ENCODE measurements around the gene APH1B. TPM values are rescaled to one million over a fixed set of nuclear protein-coding genes. Genes with fewer than 3 reads are reported as not detected.

Gene APH1B
- total and polyA plus RNA-seq, 2 of the 4 experiments (the other 2 are of a cell fraction), result 7.0 to 7.7 TPM

- no peaks in the 10 kb centered on the region for H3K27me3 ChIP-seq (ENCODE audit: control insufficient read depth, insufficient read depth, low read length)
- no peak overlapping the region for H2BK5ac ChIP-seq (ENCODE audit: low read depth, low read length, poor library complexity, severe bottlenecking)
- H2AFZ ChIP-seq (replicated peaks; ENCODE audit: low read length, poor library complexity), result no peak overlapping the region
- H3K4me1 ChIP-seq (ENCODE audit: control insufficient read depth, insufficient read depth, low read length), result peaks cover 5% of the 10 kb centered on the region
- no peak overlapping the region for H2AK5ac ChIP-seq (ENCODE audit: low read depth, low read length)
- no peak overlapping the region for H4K8ac ChIP-seq (ENCODE audit: low read depth in 2 of 2, low read length in 2 of 2)
- H3K36me3 ChIP-seq (ENCODE audit: control insufficient read depth, insufficient read depth, low read length), result no peaks in the 10 kb centered on the region
- CTCF ChIA-PET, result no interaction called here
- no peak overlapping the region for H3K27ac ChIP-seq (ENCODE audit: insufficient read depth, low read length)
- no peak overlapping the region for H3K56ac ChIP-seq (ENCODE audit: extremely low read depth, insufficient read depth, low read length)
- no peak overlapping the region for H4K91ac ChIP-seq (ENCODE audit: insufficient read depth, low read depth, low read length)
- DNase-seq (no peak), ATAC-seq (ENCODE audit: low read depth) (no peak)
- H3K4me3 ChIP-seq (ENCODE audit: insufficient read depth, low read depth, low read length), result no peak overlapping the region
- WGBS, 2 experiments (ENCODE audit: extremely low coverage in 2 of 2, insufficient read length in 1 of 2), result 100% methylated on average over 2 of the region's 7 CpGs; no CpG with 5 or more reads in 1 of the 2 experiments
- no peak overlapping the region for H3K4me2 ChIP-seq (ENCODE audit: low read depth, low read length)
- H3K9ac ChIP-seq (ENCODE audit: low read depth, low read length), result no peak overlapping the region
- TF ChIP-seq CEBPB (IDR thresholded peaks at IDR 0.05; ENCODE audit: low read depth, low read length), result no peak
- TF ChIP-seq RCOR1 (IDR thresholded peaks at IDR 0.05; ENCODE audit: insufficient replicate concordance, low read length), result no peak
- intact Hi-C loops (cut with micrococcal nuclease), result no loop called here
- no peak overlapping the region for H2BK20ac ChIP-seq (ENCODE audit: low read depth, low read length)
- no peak overlapping the region for H3K4ac ChIP-seq (ENCODE audit: low read depth, low read length)
- no peaks in the 10 kb centered on the region for H3K79me1 ChIP-seq (ENCODE audit: low read depth in 1 of 2, low read length in 2 of 2)
- no peak overlapping the region for H3K23ac ChIP-seq (ENCODE audit: low read depth, low read length)
- dilution Hi-C loops (cut with HindIII; ENCODE audit: low sequenced_read_pairs, unreplicated experiment), result no loop called here
- no peak overlapping the region for H3K18ac ChIP-seq (ENCODE audit: low read depth, low read length)
- no peak overlapping the region for H4K5ac ChIP-seq (ENCODE audit: low read depth, low read length)
- H3K9me1 ChIP-seq (ENCODE audit: insufficient read depth, low read length), result no peaks in the 10 kb centered on the region
- in situ Hi-C loops (cut with MboI; ENCODE audit: low sequenced_read_pairs), result no loop called here
- no peak overlapping the region for H2BK120ac ChIP-seq (ENCODE audit: low read depth, low read length)
- BruUV-seq (replicated peaks), result no TSS peak
- no peaks in the 10 kb centered on the region for H4K20me1 ChIP-seq (ENCODE audit: insufficient read depth, low read length)
- H3K9me3 ChIP-seq (ENCODE audit: control insufficient read depth, insufficient read depth, low read length), result no peaks in the 10 kb centered on the region
- POLR2A ChIA-PET (ENCODE audit: unreplicated experiment), result no interaction called here
- H2BK15ac ChIP-seq (ENCODE audit: low read depth, low read length), result no peak overlapping the region
- H2AK9ac ChIP-seq (replicated peaks; ENCODE audit: low read depth, low read length, poor library complexity), result no peak overlapping the region
- no peak overlapping the region for H3K14ac ChIP-seq (replicated peaks; ENCODE audit: low read depth, low read length)
Measured at GRCh38 chr15:63324770-63325169, 47.4 kb downstream of the APH1B start.

Data from IMR-90 (cell line).